Liver (tissue), 9 donors: ENCODE data around the gene LMNTD2. TPM values are rescaled to one million over a fixed set of nuclear protein-coding genes. Genes with fewer than 3 reads are reported as not detected.

Experiments
- DNase-seq: peaks from one replicate; pipeline ENCODE4 v3.0.0-alpha.2; 2017; ENCODE audit warnings: low spot score
- H3K27ac ChIP-seq, 2 donors: one replicate each; pipeline ENCODE4 v1.7.0; 2013; ENCODE audit warnings: inconsistent platforms in 2 of 2, low read length in 2 of 2, control low read depth in 1 of 2, low read depth in 1 of 2, mild to moderate bottlenecking in 1 of 2
- H3K27me3 ChIP-seq, 4 donors: one replicate each; pipeline versions ENCODE4 v1.6.1 to v1.7.0; 2013; ENCODE audit warnings: low read length in 3 of 4, inconsistent platforms in 1 of 4, mild to moderate bottlenecking in 1 of 4, moderate library complexity in 1 of 4; ENCODE audit not compliant: control insufficient read depth in 4 of 4, insufficient read depth in 4 of 4
- H3K36me3 ChIP-seq, 4 donors: one replicate each; pipeline versions ENCODE4 v1.6.1 to v1.7.0; 2013; ENCODE audit warnings: low read length in 3 of 4, mild to moderate bottlenecking in 3 of 4, low read depth in 1 of 4, moderate library complexity in 1 of 4; ENCODE audit not compliant: control insufficient read depth in 4 of 4, insufficient read depth in 3 of 4
- H3K4me1 ChIP-seq, 4 donors: one replicate each; pipeline versions ENCODE4 v1.6.1 to v1.7.0; 2013; ENCODE audit warnings: low read length in 3 of 4, mild to moderate bottlenecking in 3 of 4, moderate library complexity in 1 of 4; ENCODE audit not compliant: control insufficient read depth in 4 of 4, insufficient read depth in 4 of 4
- H3K4me3 ChIP-seq, 3 donors: one replicate each; pipeline versions ENCODE4 v1.6.1 to v1.7.0; 2013; ENCODE audit warnings: low read length in 3 of 3, control low read depth in 1 of 3, low read depth in 1 of 3, mild to moderate bottlenecking in 1 of 3
- H3K9ac ChIP-seq, 2 donors: one replicate each; pipeline ENCODE4 v1.7.0; 2013; ENCODE audit warnings: low read length in 2 of 2, mild to moderate bottlenecking in 2 of 2, moderate library complexity in 2 of 2, control low read depth in 1 of 2, low read depth in 1 of 2
- H3K9me3 ChIP-seq, 4 donors: one replicate each; pipeline versions ENCODE4 v1.6.1 to v1.7.0; 2013; ENCODE audit warnings: low read length in 3 of 4; ENCODE audit not compliant: control insufficient read depth in 4 of 4
- CTCF ChIP-seq: fragments of 150-350 bp; IDR thresholded peaks from 2 replicates; pipeline ENCODE4 v1.5.1; 2017; ENCODE audit warnings: improper control_type of control experiment, low read depth, low read length; ENCODE audit not compliant: missing input control
- EGR1 ChIP-seq, 2 donors: IDR thresholded peaks; 2 replicates each; pipeline ENCODE4 v1.6.1; 2016 to 2018; ENCODE audit warnings: antibody characterized with exemption in 2 of 2, low read depth in 2 of 2
- FOXA1 ChIP-seq: IDR thresholded peaks from 2 replicates; pipeline ENCODE4 v1.6.1; 2016; ENCODE audit warnings: antibody characterized with exemption
- FOXA2 ChIP-seq: IDR thresholded peaks from 2 replicates; pipeline ENCODE4 v1.6.1; 2016; ENCODE audit warnings: antibody characterized with exemption
- GABPA ChIP-seq, 2 donors: IDR thresholded peaks in 1 of 2; conservative IDR thresholded peaks in 1 of 2; 2 replicates each; pipeline ENCODE4 v1.6.1; 2016; ENCODE audit warnings: antibody characterized with exemption in 2 of 2, mild to moderate bottlenecking in 1 of 2, moderate library complexity in 1 of 2
- HNF4A ChIP-seq, 2 donors: conservative IDR thresholded peaks; 2 replicates each; pipeline ENCODE4 v1.6.1; 2016; ENCODE audit warnings: antibody characterized with exemption in 2 of 2, mild to moderate bottlenecking in 2 of 2
- HNF4G ChIP-seq: IDR thresholded peaks from 2 replicates; pipeline ENCODE4 v1.6.1; 2016; ENCODE audit warnings: antibody characterized with exemption
- JUND ChIP-seq, 2 donors: IDR thresholded peaks; 2 replicates each; pipeline ENCODE4 v1.6.1; 2016; ENCODE audit warnings: antibody characterized with exemption in 2 of 2
- NR2F2 ChIP-seq: IDR thresholded peaks from 2 replicates; pipeline ENCODE4 v1.6.1; 2016; ENCODE audit warnings: antibody characterized with exemption
- RAD21 ChIP-seq, 2 donors: IDR thresholded peaks; 2 replicates each; pipeline ENCODE4 v1.6.1; 2016; ENCODE audit warnings: antibody characterized with exemption in 2 of 2, mild to moderate bottlenecking in 2 of 2
- RXRA ChIP-seq, 2 donors: IDR thresholded peaks; 2 replicates each; pipeline ENCODE4 v1.6.1; 2017 to 2018; ENCODE audit warnings: antibody characterized with exemption in 2 of 2, mild to moderate bottlenecking in 1 of 2
- SP1 ChIP-seq: IDR thresholded peaks from 2 replicates; pipeline ENCODE4 v1.6.1; 2018; ENCODE audit warnings: antibody characterized with exemption, mild to moderate bottlenecking
- TAF1 ChIP-seq: conservative IDR thresholded peaks from 2 replicates; pipeline ENCODE4 v1.6.1; 2016; ENCODE audit warnings: antibody characterized with exemption, mild to moderate bottlenecking
- YY1 ChIP-seq: IDR thresholded peaks from 2 replicates; pipeline ENCODE4 v1.6.1; 2016; ENCODE audit warnings: antibody characterized with exemption, mild to moderate bottlenecking
- ZBTB33 ChIP-seq: IDR thresholded peaks from 2 replicates; pipeline ENCODE4 v1.6.1; 2016; ENCODE audit warnings: antibody characterized with exemption
- WGBS: extraction: QIAGEN DNeasy Blood & Tissue Kit; methylation state at CpG from one replicate; pipeline ENCODE4 v1.1.7; 2013; 5-methylcytosine and 5-hydroxymethylcytosine counted together
- polyA plus RNA-seq, 2 donors: library from polyadenylated mRNA; stranded (reverse) in 1 of 2; unstranded in 1 of 2; fragments of 200-250 nt in 1 of 2; fragments of >200 nt in 1 of 2; fragmentation: Nextera tagmentation in 1 of 2; extraction: Ambion mirVana in 1 of 2; gene quantifications; one replicate each; pipeline versions ENCODE4 v1.2.1 to v1.2.3, GENCODE V29; 2013 to 2015
- total RNA-seq, 2 donors: library from RNA; depleted of rRNA; stranded (reverse); fragments of >200 nt; gene quantifications; one replicate each; pipeline ENCODE4 v1.2.3, GENCODE V29; 2014
- TF ChIP-seq, protein P1 (sequence below): IDR thresholded peaks from 2 replicates; pipeline ENCODE4 v1.6.1; 2016; ENCODE audit warnings: antibody characterized with exemption
- TF ChIP-seq, protein P2 (sequence below): IDR thresholded peaks from 2 replicates; pipeline ENCODE4 v1.6.1; 2016; ENCODE audit warnings: antibody characterized with exemption, mild to moderate bottlenecking
- TF ChIP-seq, protein P3 (sequence below): IDR thresholded peaks from 2 replicates; pipeline ENCODE4 v1.6.1; 2016; ENCODE audit warnings: antibody characterized with exemption
- donor health status: healthy.
- donor health status: healthy.
- donor health status: healthy.
- donor health status: healthy.
- donor health status: healthy.

The LMNTD2 gene
- total and polyA plus RNA-seq, 4 donors: 1.2 to 4.6 (median 2.3) TPM

DNA sequence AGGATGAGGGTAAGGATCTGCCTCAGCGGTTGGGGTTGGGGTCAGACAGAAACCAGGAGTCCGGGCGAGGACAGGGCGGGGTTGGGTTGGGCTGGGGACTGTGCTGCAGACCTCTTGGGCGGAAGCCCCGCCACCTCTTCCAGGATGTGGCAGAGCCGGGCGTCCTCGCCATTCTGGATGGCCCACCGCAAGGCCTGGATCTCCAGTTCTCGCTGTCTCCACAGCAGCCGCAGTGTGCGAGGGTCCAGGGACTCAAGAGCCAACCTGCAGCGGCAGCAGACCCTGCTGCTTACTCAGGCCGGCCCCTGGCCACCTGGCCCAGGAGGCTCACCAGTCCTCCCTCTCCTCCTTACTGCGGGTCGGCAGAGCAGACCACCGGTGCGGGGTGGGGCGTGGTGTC lies 2.0 kb downstream of the LMNTD2 start (continued):
- TF ChIP-seq ZBTB33 (no peak), SP1 (no peak)
- TF ChIP-seq, protein P1, sequence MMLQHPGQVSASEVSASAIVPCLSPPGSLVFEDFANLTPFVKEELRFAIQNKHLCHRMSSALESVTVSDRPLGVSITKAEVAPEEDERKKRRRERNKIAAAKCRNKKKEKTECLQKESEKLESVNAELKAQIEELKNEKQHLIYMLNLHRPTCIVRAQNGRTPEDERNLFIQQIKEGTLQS: no peak

- H3K4me1 ChIP-seq: peaks cover 23 to 44% (median 31%) of the 10 kb centered on the region in 4 donors
- no peaks in the 10 kb centered on the region for H3K27me3 ChIP-seq
- H3K4me3 ChIP-seq: no peak overlapping the region
- no peaks in the 10 kb centered on the region for H3K9me3 ChIP-seq
- H3K27ac ChIP-seq: no peak overlapping the region
- WGBS: 91% methylated on average over 24 of the region's 24 CpGs
- H3K36me3 ChIP-seq: peaks cover 0 to 4% (median 0%) of the 10 kb centered on the region in 4 donors
- TF ChIP-seq JUND (IDR thresholded peaks at IDR 0.05) (no peak), FOXA2 (no peak), RAD21 (IDR thresholded peaks at IDR 0.05) (no peak), RXRA (IDR thresholded peaks at IDR 0.05) (no peak), HNF4G (no peak), GABPA (IDR thresholded peaks at IDR 0.05 in 1 of 2, conservative IDR thresholded peaks at IDR 0.05 in 1 of 2) (no peak), SP1 (no peak), EGR1 (IDR thresholded peaks at IDR 0.05; ENCODE audit: low read depth in 2 of 2) (no peak), NR2F2 (no peak), HNF4A (conservative IDR thresholded peaks at IDR 0.05) (no peak), CTCF (no peak), FOXA1 (no peak), ZBTB33 (no peak), TAF1 (no peak), YY1 (no peak)
- TF ChIP-seq, protein P1: no peak
- TF ChIP-seq, protein P2, sequence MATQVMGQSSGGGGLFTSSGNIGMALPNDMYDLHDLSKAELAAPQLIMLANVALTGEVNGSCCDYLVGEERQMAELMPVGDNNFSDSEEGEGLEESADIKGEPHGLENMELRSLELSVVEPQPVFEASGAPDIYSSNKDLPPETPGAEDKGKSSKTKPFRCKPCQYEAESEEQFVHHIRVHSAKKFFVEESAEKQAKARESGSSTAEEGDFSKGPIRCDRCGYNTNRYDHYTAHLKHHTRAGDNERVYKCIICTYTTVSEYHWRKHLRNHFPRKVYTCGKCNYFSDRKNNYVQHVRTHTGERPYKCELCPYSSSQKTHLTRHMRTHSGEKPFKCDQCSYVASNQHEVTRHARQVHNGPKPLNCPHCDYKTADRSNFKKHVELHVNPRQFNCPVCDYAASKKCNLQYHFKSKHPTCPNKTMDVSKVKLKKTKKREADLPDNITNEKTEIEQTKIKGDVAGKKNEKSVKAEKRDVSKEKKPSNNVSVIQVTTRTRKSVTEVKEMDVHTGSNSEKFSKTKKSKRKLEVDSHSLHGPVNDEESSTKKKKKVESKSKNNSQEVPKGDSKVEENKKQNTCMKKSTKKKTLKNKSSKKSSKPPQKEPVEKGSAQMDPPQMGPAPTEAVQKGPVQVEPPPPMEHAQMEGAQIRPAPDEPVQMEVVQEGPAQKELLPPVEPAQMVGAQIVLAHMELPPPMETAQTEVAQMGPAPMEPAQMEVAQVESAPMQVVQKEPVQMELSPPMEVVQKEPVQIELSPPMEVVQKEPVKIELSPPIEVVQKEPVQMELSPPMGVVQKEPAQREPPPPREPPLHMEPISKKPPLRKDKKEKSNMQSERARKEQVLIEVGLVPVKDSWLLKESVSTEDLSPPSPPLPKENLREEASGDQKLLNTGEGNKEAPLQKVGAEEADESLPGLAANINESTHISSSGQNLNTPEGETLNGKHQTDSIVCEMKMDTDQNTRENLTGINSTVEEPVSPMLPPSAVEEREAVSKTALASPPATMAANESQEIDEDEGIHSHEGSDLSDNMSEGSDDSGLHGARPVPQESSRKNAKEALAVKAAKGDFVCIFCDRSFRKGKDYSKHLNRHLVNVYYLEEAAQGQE: no peak
- TF ChIP-seq, protein P3, sequence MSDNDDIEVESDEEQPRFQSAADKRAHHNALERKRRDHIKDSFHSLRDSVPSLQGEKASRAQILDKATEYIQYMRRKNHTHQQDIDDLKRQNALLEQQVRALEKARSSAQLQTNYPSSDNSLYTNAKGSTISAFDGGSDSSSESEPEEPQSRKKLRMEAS: no peak
- no peak for DNase-seq
- no peak overlapping the region for H3K9ac ChIP-seq
Measured at GRCh38 chr11:557328-558132, 3.0 kb downstream of the LMNTD2 start.
